ENCODE data around the gene NOC4L.

Gene NOC4L

DNA sequence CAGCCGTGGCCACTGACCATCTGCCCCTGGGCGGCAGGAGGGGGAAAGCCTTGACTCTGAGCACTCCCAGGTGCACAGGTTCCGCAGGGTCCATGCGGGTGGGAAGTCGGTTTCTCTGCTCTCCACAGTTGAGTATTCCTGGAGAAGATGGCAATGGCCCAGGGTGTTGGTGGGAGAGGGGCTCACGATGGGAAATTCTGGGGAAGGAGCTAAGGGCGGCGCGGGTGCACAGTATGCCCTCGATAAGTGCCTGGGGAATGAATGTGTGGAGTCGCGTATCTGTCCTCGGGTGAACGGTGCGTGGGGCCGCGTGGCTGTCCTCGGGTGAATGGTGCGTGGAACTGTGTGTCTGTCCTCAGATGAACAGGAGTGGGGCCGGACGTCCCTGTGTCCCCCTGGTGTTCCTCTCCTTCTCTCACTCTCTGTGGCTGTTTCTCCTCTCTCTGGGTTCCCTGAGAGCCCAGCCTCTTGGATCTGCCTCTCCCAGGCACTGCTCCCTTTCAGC, 38.0 kb downstream of the NOC4L start:
- no peak overlapping the region for H3K4me3 ChIP-seq (ENCODE audit: low read depth, low read length)
- ChIA-PET POLR2A (no interaction called here), CTCF (no interaction called here)
- DNase-seq (ENCODE audit: low read depth, low spot score), result no peak
- TF ChIP-seq, protein P1, sequence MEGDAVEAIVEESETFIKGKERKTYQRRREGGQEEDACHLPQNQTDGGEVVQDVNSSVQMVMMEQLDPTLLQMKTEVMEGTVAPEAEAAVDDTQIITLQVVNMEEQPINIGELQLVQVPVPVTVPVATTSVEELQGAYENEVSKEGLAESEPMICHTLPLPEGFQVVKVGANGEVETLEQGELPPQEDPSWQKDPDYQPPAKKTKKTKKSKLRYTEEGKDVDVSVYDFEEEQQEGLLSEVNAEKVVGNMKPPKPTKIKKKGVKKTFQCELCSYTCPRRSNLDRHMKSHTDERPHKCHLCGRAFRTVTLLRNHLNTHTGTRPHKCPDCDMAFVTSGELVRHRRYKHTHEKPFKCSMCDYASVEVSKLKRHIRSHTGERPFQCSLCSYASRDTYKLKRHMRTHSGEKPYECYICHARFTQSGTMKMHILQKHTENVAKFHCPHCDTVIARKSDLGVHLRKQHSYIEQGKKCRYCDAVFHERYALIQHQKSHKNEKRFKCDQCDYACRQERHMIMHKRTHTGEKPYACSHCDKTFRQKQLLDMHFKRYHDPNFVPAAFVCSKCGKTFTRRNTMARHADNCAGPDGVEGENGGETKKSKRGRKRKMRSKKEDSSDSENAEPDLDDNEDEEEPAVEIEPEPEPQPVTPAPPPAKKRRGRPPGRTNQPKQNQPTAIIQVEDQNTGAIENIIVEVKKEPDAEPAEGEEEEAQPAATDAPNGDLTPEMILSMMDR (IDR thresholded peaks at IDR 0.05; ENCODE audit: insufficient read depth, low read length, missing control alignments), result no peak

DNA sequence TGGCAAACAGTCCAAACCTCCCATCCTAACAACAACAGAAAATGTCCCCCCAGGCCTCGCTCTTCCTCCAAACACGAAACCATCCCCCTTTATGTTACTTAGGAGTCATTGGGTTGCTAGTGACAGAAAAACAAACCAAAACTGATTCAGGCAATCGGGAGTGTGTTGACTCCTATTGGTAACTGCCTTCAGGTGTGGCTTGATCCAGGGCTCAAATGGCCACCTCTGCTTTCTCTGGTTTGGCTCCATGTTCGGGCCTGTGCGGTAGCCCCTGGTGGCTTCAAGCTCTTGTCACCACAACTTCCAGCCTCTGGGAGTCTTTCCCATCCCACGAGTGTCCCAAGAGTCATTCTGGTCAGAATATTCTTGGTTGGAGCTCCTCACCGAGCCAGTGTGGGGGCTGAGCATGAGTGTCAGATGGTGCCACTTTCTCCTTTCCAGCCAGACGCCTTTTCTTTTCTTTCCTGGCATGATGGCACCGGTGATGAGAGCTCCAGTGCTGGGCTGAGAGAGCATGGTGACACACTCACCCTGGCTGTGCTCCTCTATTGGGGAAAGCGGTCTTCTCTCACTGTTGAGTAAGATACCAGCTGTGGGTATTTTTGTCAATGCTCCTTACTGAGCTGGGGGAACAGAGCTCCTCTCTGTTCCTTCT, 38.6 kb downstream of the NOC4L start:
- ChIA-PET CTCF (interaction anchor here (1.3 to 1.4 kb wide), 2 partner anchors 29 to 231 kb away, joined by 3 to 6 read pairs; no protein-coding TSS in a partner anchor), POLR2A (no interaction called here)
- H3K4me3 ChIP-seq (ENCODE audit: low read depth, low read length), result no peak overlapping the region
- TF ChIP-seq, protein P1 (IDR thresholded peaks at IDR 0.05; ENCODE audit: insufficient read depth, low read length, missing control alignments), result no peak
- DNase-seq (ENCODE audit: low read depth, low spot score), result no peak

DNA sequence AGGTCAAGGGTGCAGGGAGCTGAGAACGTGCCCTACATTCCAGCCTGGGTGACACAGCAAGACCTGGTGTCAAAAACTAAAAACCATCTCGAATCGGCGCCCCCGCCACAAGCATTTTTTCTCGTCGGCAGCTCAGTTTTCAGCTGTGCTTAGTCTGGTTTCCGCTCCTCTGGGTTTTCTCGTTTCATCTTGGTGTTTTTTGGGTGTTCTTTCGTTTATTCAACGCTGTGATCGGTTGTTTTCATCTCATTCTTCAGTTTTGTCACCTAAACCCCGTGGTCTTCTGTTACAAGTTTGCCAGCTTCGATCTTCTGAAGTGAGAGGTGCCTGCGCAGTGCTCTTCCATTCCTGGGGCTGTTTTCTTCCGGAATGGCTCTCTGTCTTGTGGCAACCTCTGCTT, 41.4 kb downstream of the NOC4L start:
- CTCF ChIA-PET, result no interaction called here
- no peak for DNase-seq (ENCODE audit: low read depth, low spot score)
- H3K4me3 ChIP-seq (ENCODE audit: low read depth, low read length), result no peak overlapping the region
- TF ChIP-seq, protein P1 (IDR thresholded peaks at IDR 0.05; ENCODE audit: insufficient read depth, low read length, missing control alignments), result no peak
- POLR2A ChIA-PET, result no interaction called here

DNA sequence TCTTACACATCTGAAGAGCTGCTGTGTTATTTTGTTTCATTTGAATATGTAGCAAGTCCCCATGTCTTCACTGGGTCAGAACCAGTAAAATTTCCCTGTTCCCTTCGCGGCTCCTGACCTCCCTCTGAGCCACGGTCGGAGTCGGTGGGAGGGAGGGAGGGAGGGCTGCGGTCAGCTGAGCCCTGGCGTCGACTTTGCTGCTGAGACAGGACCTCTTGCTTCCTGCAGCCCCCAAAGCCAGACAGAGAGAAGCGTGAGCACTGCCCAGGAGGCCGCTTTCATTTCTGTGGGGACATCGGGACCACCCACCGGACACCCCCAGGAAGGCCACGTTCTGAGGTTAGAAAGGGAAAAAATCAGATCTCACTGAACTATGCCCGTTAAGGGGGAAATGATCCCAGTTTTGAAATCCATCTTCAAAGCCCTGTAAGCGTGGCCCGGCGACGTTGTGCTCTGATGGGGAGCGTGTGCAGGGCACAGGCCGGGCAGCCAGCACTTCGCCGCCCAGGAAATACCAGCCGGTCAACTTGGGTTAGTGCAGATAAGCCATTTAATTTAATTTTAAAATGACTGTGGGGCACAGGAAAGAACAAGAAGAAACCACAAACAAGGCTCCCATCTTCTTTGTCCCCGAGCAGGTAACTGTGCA, 42.1 kb downstream of the NOC4L start:
- ChIA-PET POLR2A (no interaction called here), CTCF (no interaction called here)
- H3K4me3 ChIP-seq (ENCODE audit: low read depth, low read length), result no peak overlapping the region
- no peak for DNase-seq (ENCODE audit: low read depth, low spot score)
- TF ChIP-seq, protein P1 (IDR thresholded peaks at IDR 0.05; ENCODE audit: insufficient read depth, low read length, missing control alignments), result no peak

DNA sequence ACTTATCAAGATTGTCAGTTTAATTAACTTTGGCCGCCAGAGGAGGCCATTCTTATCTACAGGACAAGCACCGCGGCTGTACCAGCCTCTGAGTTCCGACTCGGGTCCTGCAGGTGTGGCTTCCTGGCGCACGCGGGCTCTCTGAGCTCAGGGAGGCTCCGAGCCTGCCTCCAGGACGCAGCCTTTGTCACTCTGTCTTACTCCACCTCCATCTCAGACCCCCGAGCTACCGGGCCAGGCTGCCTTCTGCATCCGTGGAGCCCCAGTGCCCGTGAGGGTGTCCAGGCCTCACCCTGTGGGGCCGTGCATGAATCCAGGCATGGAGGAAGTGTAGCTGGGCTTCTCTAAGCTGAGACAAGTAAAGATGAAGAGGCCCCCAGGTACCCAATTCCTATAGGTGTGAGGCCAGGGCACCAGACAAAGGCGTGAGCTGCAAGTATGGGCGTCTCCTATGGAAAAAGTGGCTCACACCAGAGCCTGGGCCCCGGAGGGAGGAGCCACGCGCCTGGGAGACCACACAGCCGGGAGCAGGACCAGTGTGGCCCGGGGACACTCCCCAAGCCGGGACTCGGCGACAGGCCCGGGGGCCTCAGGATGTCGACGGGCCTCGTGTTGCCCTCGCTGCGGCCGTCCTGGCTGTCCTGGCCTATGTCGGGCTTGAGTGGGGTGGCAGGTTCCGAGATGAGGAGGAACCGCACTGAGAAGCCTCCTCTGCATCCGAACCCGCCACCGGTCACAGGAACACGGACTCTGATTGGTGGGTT, 42.8 kb downstream of the NOC4L start:
- TF ChIP-seq, protein P1 (IDR thresholded peaks at IDR 0.05; ENCODE audit: insufficient read depth, low read length, missing control alignments), result no peak

More for the DNA sequence above, 42.8 kb downstream of the NOC4L start:
- DNase-seq (ENCODE audit: low read depth, low spot score), result no peak
- POLR2A ChIA-PET, result no interaction called here
- CTCF ChIA-PET, result no interaction called here
- H3K4me3 ChIP-seq (ENCODE audit: low read depth, low read length), result no peak overlapping the region
